Gastrocnemius medialis (tissue), 4 donors: ENCODE measurements around the gene CORIN. TPM values are rescaled to one million over a fixed set of nuclear protein-coding genes. Genes with fewer than 3 reads are reported as not detected.
A peak's percentile ranks its signal among the peaks of the same experiment; 100 is the strongest.

Experiments used
- ATAC-seq, 2 donors: fragments of 150-250 bp; one replicate each; pipeline ENCODE4 v1.9.1; 2016
- DNase-seq, 2 donors: peaks; one replicate each; pipeline ENCODE4 v3.0.0-alpha.2; 2019
- H3K27ac ChIP-seq, 4 donors: fragments of 200-600 bp; sonication (generic); 1 replicate in 1 of 4; 2 replicates in 3 of 4; pipeline ENCODE4 v1.5.1; 2016 to 2018; ENCODE audit warnings: mild to moderate bottlenecking in 2 of 4, moderate library complexity in 1 of 4
- H3K27me3 ChIP-seq, 3 donors: fragments of 200-600 bp; sonication (generic) in 2 of 3; 1 replicate in 1 of 3; 2 replicates in 2 of 3; pipeline versions ENCODE4 v1.5.1 to v1.6.0; 2016 to 2019; ENCODE audit warnings: mild to moderate bottlenecking in 1 of 3, moderate library complexity in 1 of 3
- H3K36me3 ChIP-seq, 2 donors: fragments of 200-600 bp; sonication (generic) in 1 of 2; one replicate each; pipeline ENCODE4 v1.5.1; 2017 to 2018
- H3K4me1 ChIP-seq, 2 donors: fragments of 200-600 bp; sonication (generic) in 1 of 2; one replicate each; pipeline ENCODE4 v1.5.1; 2016 to 2017; ENCODE audit warnings: mild to moderate bottlenecking in 2 of 2
- H3K4me3 ChIP-seq, 4 donors: fragments of 200-600 bp; sonication (generic) in 3 of 4; 1 replicate in 1 of 4; 2 replicates in 3 of 4; pipeline ENCODE4 v1.5.1; 2016 to 2019; ENCODE audit warnings: mild to moderate bottlenecking in 2 of 4
- H3K9me3 ChIP-seq, 3 donors: fragments of 200-600 bp; sonication (generic) in 2 of 3; 1 replicate in 1 of 3; 2 replicates in 2 of 3; pipeline ENCODE4 v1.5.1; 2016 to 2019
- POLR2A ChIP-seq, 2 donors: fragments of 450-650 bp; IDR thresholded peaks; one replicate each; pipeline ENCODE4 v1.6.1; 2017; ENCODE audit warnings: antibody characterized with exemption in 2 of 2, mild to moderate bottlenecking in 2 of 2, moderate library complexity in 2 of 2
- in situ Hi-C, 4 donors: fragments of 200-750 bp; cut with MboI; loops; one replicate each; pipeline versions ENCODE4 v1.15.0 to v1.8.0; 2017; ENCODE audit warnings: low sequenced_read_pairs in 4 of 4
- intact Hi-C: fragments of 100-400 bp; cut with DNase I; formaldehyde crosslinking; loops from one replicate; pipeline ENCODE4 v1.15.1; 2023; ENCODE audit warnings: low total_unique reads
- total RNA-seq, 4 donors: library from RNA; depleted of rRNA; stranded (reverse); fragments of >200 nt; gene quantifications; one replicate each; pipeline versions ENCODE4 v1.1.0 to v1.2.3, GENCODE V29; 2016
- TF ChIP-seq, protein P1 (sequence below), 5 experiments: fragments of 450-650 bp in 3 of 5; fragments of 200-600 bp in 2 of 5; sonication (generic) in 2 of 5; IDR thresholded peaks in 4 of 5; conservative IDR thresholded peaks in 1 of 5; 1 replicate in 4 of 5; 2 replicates in 1 of 5; pipeline ENCODE4 v1.5.1; 2016 to 2019; ENCODE audit warnings: antibody characterized with exemption in 5 of 5, mild to moderate bottlenecking in 3 of 5, moderate library complexity in 3 of 5

The CORIN gene
- total RNA-seq, 4 donors from 2014 or later, result 0.49 to 0.70 TPM; not detected in 2

DNA sequence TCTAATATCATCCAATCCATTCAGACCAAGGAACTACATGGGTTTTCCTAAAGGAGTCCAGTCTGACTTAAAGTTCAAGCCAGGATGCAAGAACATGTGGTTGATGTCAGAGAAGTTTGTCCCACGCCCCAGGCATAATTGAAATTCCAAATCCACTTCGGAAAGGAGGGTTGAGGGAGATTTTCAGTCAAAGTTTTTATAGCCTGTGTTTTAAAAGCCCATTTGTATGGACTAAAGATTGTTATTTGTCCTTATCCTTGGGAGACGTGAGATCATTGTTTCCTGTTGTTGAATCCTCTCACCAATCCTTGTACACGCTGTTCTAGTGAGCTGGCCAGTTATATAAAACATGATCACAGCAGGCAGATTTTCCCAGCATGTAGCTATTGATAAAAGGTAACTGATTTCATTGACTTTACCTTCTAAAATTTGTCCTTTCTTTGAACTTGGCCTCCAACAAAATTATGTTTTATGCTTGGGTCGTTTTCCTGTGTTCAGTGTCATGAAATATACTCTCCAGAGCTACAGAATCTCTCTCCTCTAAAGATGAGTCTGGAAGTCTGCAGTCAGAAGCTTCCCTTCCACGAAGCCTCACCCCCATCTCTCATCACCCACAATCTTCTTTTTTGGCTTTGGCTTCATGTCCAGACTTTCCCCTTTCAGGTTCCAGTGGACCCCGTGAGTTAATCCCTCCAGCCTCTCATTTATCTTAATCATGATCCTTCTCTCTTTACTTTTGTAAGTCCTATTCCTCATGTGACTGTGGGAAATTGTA is 259.9 kb downstream of the CORIN start:
- Histone ChIP-seq H3K27me3 (no peaks in the 10 kb centered on the region), H3K27ac (peak overlapping the region; percentile 58 to 75 (median 63)), H3K9me3 (no peaks in the 10 kb centered on the region), H3K4me3 (no peak overlapping the region), H3K36me3 (no peaks in the 10 kb centered on the region), H3K4me1 (no peaks in the 10 kb centered on the region)
- TF ChIP-seq, protein P1, sequence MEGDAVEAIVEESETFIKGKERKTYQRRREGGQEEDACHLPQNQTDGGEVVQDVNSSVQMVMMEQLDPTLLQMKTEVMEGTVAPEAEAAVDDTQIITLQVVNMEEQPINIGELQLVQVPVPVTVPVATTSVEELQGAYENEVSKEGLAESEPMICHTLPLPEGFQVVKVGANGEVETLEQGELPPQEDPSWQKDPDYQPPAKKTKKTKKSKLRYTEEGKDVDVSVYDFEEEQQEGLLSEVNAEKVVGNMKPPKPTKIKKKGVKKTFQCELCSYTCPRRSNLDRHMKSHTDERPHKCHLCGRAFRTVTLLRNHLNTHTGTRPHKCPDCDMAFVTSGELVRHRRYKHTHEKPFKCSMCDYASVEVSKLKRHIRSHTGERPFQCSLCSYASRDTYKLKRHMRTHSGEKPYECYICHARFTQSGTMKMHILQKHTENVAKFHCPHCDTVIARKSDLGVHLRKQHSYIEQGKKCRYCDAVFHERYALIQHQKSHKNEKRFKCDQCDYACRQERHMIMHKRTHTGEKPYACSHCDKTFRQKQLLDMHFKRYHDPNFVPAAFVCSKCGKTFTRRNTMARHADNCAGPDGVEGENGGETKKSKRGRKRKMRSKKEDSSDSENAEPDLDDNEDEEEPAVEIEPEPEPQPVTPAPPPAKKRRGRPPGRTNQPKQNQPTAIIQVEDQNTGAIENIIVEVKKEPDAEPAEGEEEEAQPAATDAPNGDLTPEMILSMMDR (IDR thresholded peaks at IDR 0.05 in 4 of 5, conservative IDR thresholded peaks at IDR 0.05 in 1 of 5), result no peak
- TF ChIP-seq POLR2A (IDR thresholded peaks at IDR 0.05), result peak in 1 of 2 donors; percentile 42
- peak; percentile 71 to 72 for ATAC-seq
- intact Hi-C loops (no loop called here), in situ Hi-C loops (no loop called here)
- DNase-seq, result no peak

DNA sequence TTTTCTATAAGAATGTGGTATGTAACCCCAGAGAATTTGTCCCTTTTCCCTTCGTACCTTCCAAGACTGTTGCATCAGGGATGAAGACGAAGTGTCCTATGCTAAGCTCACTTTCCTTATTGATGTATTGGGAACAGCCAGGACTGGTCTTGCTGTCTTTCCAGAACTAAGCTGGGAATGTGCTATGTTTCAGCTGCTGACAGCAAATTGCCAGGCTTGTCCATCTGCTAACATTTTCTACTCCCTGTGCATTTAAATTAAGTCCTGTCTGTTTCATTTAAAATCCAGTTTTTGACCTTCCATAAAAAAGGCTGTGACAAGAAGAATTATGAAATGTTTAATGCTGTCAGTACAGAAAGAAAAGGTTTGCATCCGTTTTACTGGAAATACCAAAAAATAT is 264.9 kb downstream of the CORIN start:
- no peaks in the 10 kb centered on the region for H3K36me3 ChIP-seq
- intact Hi-C loops (no loop called here), in situ Hi-C loops (no loop called here)
- no peaks in the 10 kb centered on the region for H3K9me3 ChIP-seq
- H3K4me1 ChIP-seq, result no peaks in the 10 kb centered on the region
- H3K4me3 ChIP-seq, result no peak overlapping the region
- no peak for TF ChIP-seq POLR2A (IDR thresholded peaks at IDR 0.05)
- TF ChIP-seq, protein P1 (IDR thresholded peaks at IDR 0.05 in 4 of 5, conservative IDR thresholded peaks at IDR 0.05 in 1 of 5), result no peak
- DNase-seq, result no peak
- H3K27ac ChIP-seq, result no peak overlapping the region
- H3K27me3 ChIP-seq, result no peaks in the 10 kb centered on the region
- no peak for ATAC-seq

DNA sequence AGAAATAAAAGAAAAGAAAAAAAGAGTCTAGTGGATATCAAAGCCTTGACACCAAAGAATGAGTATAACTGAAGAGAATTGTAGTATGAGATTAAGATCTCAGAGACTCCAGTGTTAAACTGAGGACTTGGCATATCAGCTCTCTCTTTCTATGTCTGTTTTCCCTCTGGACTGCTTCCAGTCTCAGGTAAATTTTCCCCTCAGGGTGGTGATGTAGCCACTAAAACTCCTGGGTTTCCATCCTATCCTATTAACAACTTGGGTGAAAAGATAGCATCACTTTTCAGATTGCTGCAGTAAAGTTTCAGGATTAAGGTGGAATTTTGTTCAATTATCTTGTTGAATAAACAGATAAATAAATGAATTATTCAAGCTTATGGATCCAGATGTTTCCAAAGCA is 267.1 kb downstream of the CORIN start:
- Histone ChIP-seq H3K36me3 (no peaks in the 10 kb centered on the region), H3K27ac (no peak overlapping the region), H3K27me3 (no peaks in the 10 kb centered on the region), H3K4me3 (no peak overlapping the region), H3K9me3 (no peaks in the 10 kb centered on the region), H3K4me1 (no peaks in the 10 kb centered on the region)
- no peak for ATAC-seq
- in situ Hi-C loops, result no loop called here
- no peak for DNase-seq
- intact Hi-C loops, result no loop called here
- TF ChIP-seq POLR2A (IDR thresholded peaks at IDR 0.05), result no peak
- TF ChIP-seq, protein P1 (IDR thresholded peaks at IDR 0.05 in 4 of 5, conservative IDR thresholded peaks at IDR 0.05 in 1 of 5), result no peak

DNA sequence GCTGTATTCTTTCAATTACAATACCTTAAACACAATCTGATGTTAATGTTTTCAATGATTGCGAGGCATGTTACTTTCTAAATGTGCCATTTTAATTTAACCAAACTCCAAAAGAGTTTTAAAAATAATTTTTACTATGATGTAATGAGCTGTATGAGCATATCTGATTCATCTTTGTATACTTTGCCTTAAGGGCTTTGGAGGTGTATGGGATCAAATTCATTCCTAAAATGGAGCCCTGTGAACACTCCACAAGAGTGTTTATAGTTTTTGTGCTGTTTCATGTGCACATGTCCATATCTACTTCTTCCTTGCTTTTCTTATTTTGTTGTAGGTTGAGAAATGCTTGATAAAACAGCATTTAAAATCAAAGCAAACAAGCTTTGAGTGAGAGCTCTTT is 270.4 kb downstream of the CORIN start:
- Histone ChIP-seq H3K4me1 (no peaks in the 10 kb centered on the region), H3K27me3 (no peaks in the 10 kb centered on the region), H3K4me3 (no peak overlapping the region), H3K36me3 (no peaks in the 10 kb centered on the region), H3K27ac (no peak overlapping the region), H3K9me3 (no peaks in the 10 kb centered on the region)
- DNase-seq (no peak), ATAC-seq (no peak)
- in situ Hi-C loops, result no loop called here
- TF ChIP-seq POLR2A (IDR thresholded peaks at IDR 0.05), result no peak
- TF ChIP-seq, protein P1 (IDR thresholded peaks at IDR 0.05 in 4 of 5, conservative IDR thresholded peaks at IDR 0.05 in 1 of 5), result no peak
- intact Hi-C loops, result loop anchor here (10.0 kb wide), 1 partner anchor 103 kb away; the partner anchor contains the start of gene COMMD8
